Adrenal gland (tissue), 5 donors: ENCODE measurements around the gene SMAD4.

Experiments used
- POLR2A ChIP-seq, 2 donors: fragments of 450-650 bp; IDR thresholded peaks; one replicate each; pipeline ENCODE4 v1.6.1; 2017; ENCODE audit warnings: antibody characterized with exemption in 2 of 2, mild to moderate bottlenecking in 2 of 2, moderate library complexity in 1 of 2
- TF ChIP-seq, protein P1 (sequence below), 6 experiments: fragments of 450-650 bp in 4 of 6; fragments of 200-600 bp in 2 of 6; sonication (generic) in 1 of 6; IDR thresholded peaks; 1 replicate in 5 of 6; 2 replicates in 1 of 6; pipeline versions ENCODE4 v1.5.1 to v1.8.0; 2016 to 2021; ENCODE audit warnings: antibody characterized with exemption in 6 of 6, mild to moderate bottlenecking in 2 of 6, moderate library complexity in 1 of 6
- donor health status: DM: no; HTN: no; CAD: no.

DNA sequence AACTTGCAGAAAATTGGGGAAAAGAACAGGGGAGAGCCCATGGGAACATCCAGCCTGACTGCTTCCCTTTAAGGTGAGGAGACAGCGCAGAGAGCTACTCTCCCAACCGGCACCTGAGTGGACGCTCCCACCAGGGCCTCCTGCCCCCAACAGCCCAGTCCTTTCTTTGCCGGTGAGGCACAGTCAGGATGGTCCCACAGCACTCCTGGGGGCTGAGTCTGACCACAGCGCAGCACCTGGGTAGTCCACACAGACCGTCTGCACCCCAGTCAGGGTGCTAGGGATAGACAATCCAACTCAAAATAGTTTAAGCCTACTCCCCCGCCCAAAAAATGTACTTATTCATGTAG lies 93.0 kb downstream of the SMAD4 start:
- TF ChIP-seq, protein P1, sequence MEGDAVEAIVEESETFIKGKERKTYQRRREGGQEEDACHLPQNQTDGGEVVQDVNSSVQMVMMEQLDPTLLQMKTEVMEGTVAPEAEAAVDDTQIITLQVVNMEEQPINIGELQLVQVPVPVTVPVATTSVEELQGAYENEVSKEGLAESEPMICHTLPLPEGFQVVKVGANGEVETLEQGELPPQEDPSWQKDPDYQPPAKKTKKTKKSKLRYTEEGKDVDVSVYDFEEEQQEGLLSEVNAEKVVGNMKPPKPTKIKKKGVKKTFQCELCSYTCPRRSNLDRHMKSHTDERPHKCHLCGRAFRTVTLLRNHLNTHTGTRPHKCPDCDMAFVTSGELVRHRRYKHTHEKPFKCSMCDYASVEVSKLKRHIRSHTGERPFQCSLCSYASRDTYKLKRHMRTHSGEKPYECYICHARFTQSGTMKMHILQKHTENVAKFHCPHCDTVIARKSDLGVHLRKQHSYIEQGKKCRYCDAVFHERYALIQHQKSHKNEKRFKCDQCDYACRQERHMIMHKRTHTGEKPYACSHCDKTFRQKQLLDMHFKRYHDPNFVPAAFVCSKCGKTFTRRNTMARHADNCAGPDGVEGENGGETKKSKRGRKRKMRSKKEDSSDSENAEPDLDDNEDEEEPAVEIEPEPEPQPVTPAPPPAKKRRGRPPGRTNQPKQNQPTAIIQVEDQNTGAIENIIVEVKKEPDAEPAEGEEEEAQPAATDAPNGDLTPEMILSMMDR (IDR thresholded peaks at IDR 0.05): no peak
- no peak for TF ChIP-seq POLR2A (IDR thresholded peaks at IDR 0.05)
